Sciatic nerve (tissue), 2 donors: ENCODE measurements around the gene TMEM150C. TPM values are rescaled to one million over a fixed set of nuclear protein-coding genes. Genes with fewer than 3 reads are reported as not detected.
A peak's percentile ranks its signal among the peaks of the same experiment; 100 is the strongest.

Experiments used
- ATAC-seq: fragments of 200-7000 bp; cut with Tn5 transposase; one replicate; pipeline ENCODE4 v1.9.1; 2020; ENCODE audit warnings: mild to moderate bottlenecking, moderate library complexity
- DNase-seq: peaks from one replicate; pipeline ENCODE4 v3.0.0-alpha.2; 2020; ENCODE audit warnings: low spot score
- intact Hi-C: fragments of 100-400 bp; cut with DNase I; formaldehyde crosslinking; loops from one replicate; pipeline ENCODE4 v1.14.2; 2022
- total RNA-seq: library from RNA; stranded (reverse); fragmentation: NEBNext Ultra II Directional; extraction: Animal tissue kit (Norgen Biotek cat#: 25700); gene quantifications from one replicate; pipeline ENCODE4 v1.2.1, GENCODE V29; 2021
- donor health status: DM: no; HTN: no; CAD: no.
- donor health status: DM: no; HTN: no; CAD: no.

TMEM150C gene
- total RNA-seq: 14.3 TPM

GRCh38 chr4:82561786-82562563 lies at the start of gene TMEM150C:
TMEM150C (minus strand) TSS chr4:82561988; CDS start chr4:82504657, 57,331 bp downstream.
- ATAC-seq (peak; percentile 70), DNase-seq (no peak)
- intact Hi-C loops: no loop called here

- intact Hi-C loops: no loop called here
- no peak for ATAC-seq
- DNase-seq: no peak
Measured at GRCh38 chr4:82611527-82611926, 49.7 kb upstream of the TMEM150C start.

- intact Hi-C loops: no loop called here
- ATAC-seq (no peak), DNase-seq (no peak)
Measured at GRCh38 chr4:82610041-82610440, 48.3 kb upstream of the TMEM150C start.

- DNase-seq (no peak), ATAC-seq (no peak)
- intact Hi-C loops: no loop called here
Measured at GRCh38 chr4:82606622-82607021, 44.8 kb upstream of the TMEM150C start.

- ATAC-seq (no peak), DNase-seq (no peak)
- intact Hi-C loops: loop anchor here (5.0 kb wide), 1 partner anchor 807 kb away; no protein-coding TSS in a partner anchor
Measured at GRCh38 chr4:82604522-82604921, 42.7 kb upstream of the TMEM150C start.

GRCh38 chr4:82601242-82602015 lies 39.6 kb upstream of the TMEM150C start:
- ATAC-seq: peak; percentile 85
- intact Hi-C loops: loop anchor here (5.0 kb wide), 1 partner anchor 804 kb away; no protein-coding TSS in a partner anchor
- DNase-seq: no peak

GRCh38 chr4:82599336-82599735 lies 37.5 kb upstream of the TMEM150C start:
- ATAC-seq (no peak), DNase-seq (no peak)
- intact Hi-C loops: no loop called here

GRCh38 chr4:82594456-82594855 lies 32.7 kb upstream of the TMEM150C start:
- intact Hi-C loops: no loop called here
- DNase-seq (no peak), ATAC-seq (no peak)

GRCh38 chr4:82593411-82593810 lies 31.6 kb upstream of the TMEM150C start:
- ATAC-seq (no peak), DNase-seq (no peak)
- intact Hi-C loops: no loop called here

GRCh38 chr4:82592639-82593038 lies 30.9 kb upstream of the TMEM150C start:
- intact Hi-C loops: no loop called here
- DNase-seq: no peak
- ATAC-seq: no peak

- no peak for ATAC-seq
- intact Hi-C loops: no loop called here
Measured at GRCh38 chr4:82591592-82591991, 29.8 kb upstream of the TMEM150C start.

GRCh38 chr4:82589756-82590155 lies 28.0 kb upstream of the TMEM150C start:
- intact Hi-C loops: no loop called here
- ATAC-seq: no peak

More at GRCh38 chr4:82591592-82591991, 29.8 kb upstream of the TMEM150C start:
- no peak for DNase-seq

GRCh38 chr4:82588771-82589270 lies 27.0 kb upstream of the TMEM150C start:
- DNase-seq (no peak), ATAC-seq (no peak)
- intact Hi-C loops: no loop called here

More at GRCh38 chr4:82589756-82590155, 28.0 kb upstream of the TMEM150C start:
- no peak for DNase-seq

- intact Hi-C loops: no loop called here
- no peak for DNase-seq
- no peak for ATAC-seq
Measured at GRCh38 chr4:82587826-82588540, 26.2 kb upstream of the TMEM150C start.

- ATAC-seq (no peak), DNase-seq (no peak)
- intact Hi-C loops: no loop called here
Measured at GRCh38 chr4:82585690-82586435, 24.1 kb upstream of the TMEM150C start.

- DNase-seq: no peak
- intact Hi-C loops: no loop called here
- no peak for ATAC-seq
Measured at GRCh38 chr4:82584931-82585330, 23.1 kb upstream of the TMEM150C start.

GRCh38 chr4:82583897-82584587 lies 22.3 kb upstream of the TMEM150C start:
- intact Hi-C loops: no loop called here
- DNase-seq: no peak
- no peak for ATAC-seq

GRCh38 chr4:82579932-82580331 lies 18.1 kb upstream of the TMEM150C start:
- intact Hi-C loops: no loop called here
- no peak for ATAC-seq
- no peak for DNase-seq
